Hepatocyte (in vitro differentiated cells): ENCODE measurements around the gene CPNE4. TPM values are rescaled to one million over a fixed set of nuclear protein-coding genes. Genes with fewer than 3 reads are reported as not detected.
A peak's percentile ranks its signal among the peaks of the same experiment; 100 is the strongest.

Source experiments
- DNase-seq: peaks from one replicate; pipeline ENCODE4 v3.0.0-alpha.2; 2016; ENCODE audit warnings: low spot score
- H2AFZ ChIP-seq: fragments of 200-600 bp; sonication (generic); 2 replicates; pipeline ENCODE4 v1.6.0; 2016; ENCODE audit warnings: antibody characterized with exemption, mild to moderate bottlenecking
- H3K27ac ChIP-seq: fragments of 200-600 bp; sonication (generic); 2 replicates; pipeline ENCODE4 v1.5.1; 2016; ENCODE audit warnings: mild to moderate bottlenecking
- H3K27me3 ChIP-seq: fragments of 200-600 bp; sonication (generic); 2 replicates; pipeline ENCODE4 v1.6.1; 2016
- H3K36me3 ChIP-seq: fragments of 200-600 bp; sonication (generic); replicated peaks from 2 replicates; pipeline ENCODE4 v1.5.1; 2016; ENCODE audit warnings: low read depth; ENCODE audit not compliant: insufficient read depth
- H3K4me1 ChIP-seq: fragments of 200-600 bp; sonication (generic); 2 replicates; pipeline ENCODE4 v1.5.1; 2016; ENCODE audit warnings: mild to moderate bottlenecking, moderate library complexity; ENCODE audit not compliant: insufficient read depth
- H3K4me2 ChIP-seq: fragments of 200-600 bp; sonication (generic); 2 replicates; pipeline ENCODE4 v1.6.0; 2016
- H3K4me3 ChIP-seq: fragments of 200-600 bp; sonication (generic); 2 replicates; pipeline ENCODE4 v1.5.1; 2016; ENCODE audit warnings: mild to moderate bottlenecking
- H3K79me2 ChIP-seq: fragments of 200-600 bp; sonication (generic); 2 replicates; pipeline ENCODE4 v1.6.0; 2017; ENCODE audit warnings: mild to moderate bottlenecking
- H3K9me2 ChIP-seq: fragments of 200-600 bp; sonication (generic); replicated peaks from 2 replicates; pipeline ENCODE4 v1.6.0; 2017; ENCODE audit warnings: mild to moderate bottlenecking; ENCODE audit not compliant: insufficient read depth
- H3K9me3 ChIP-seq: fragments of 200-600 bp; sonication (generic); 2 replicates; pipeline ENCODE4 v1.5.1; 2016; ENCODE audit warnings: low read depth, mild to moderate bottlenecking
- H4K20me1 ChIP-seq: fragments of 200-600 bp; sonication (generic); 2 replicates; pipeline ENCODE4 v1.6.0; 2016; ENCODE audit warnings: mild to moderate bottlenecking; ENCODE audit not compliant: insufficient read depth, poor library complexity, severe bottlenecking
- CTCF ChIP-seq: fragments of 200-600 bp; sonication (generic); IDR thresholded peaks from 2 replicates; pipeline ENCODE4 v1.5.1; 2016; ENCODE audit warnings: antibody characterized with exemption, mild to moderate bottlenecking; ENCODE audit not compliant: poor library complexity
- EZH2 ChIP-seq: fragments of 200-600 bp; sonication (generic); IDR thresholded peaks from 2 replicates; pipeline ENCODE4 v1.6.1; 2016; ENCODE audit warnings: antibody characterized with exemption, mild to moderate bottlenecking, borderline replicate concordance
- EZH2phosphoT487 ChIP-seq: fragments of 200-600 bp; sonication (generic); IDR thresholded peaks from one replicate; pipeline ENCODE4 v1.6.1; 2018; ENCODE audit warnings: antibody characterized with exemption, mild to moderate bottlenecking, low read depth, moderate library complexity; ENCODE audit not compliant: unreplicated experiment, severe bottlenecking
- WGBS: methylation state at CpG from one replicate; pipeline ENCODE4 v1.1.6; 2016; ENCODE audit warnings: low lambda C conversion rate; ENCODE audit errors: missing lambda C conversion rate; 5-methylcytosine and 5-hydroxymethylcytosine counted together
- polyA plus RNA-seq: library from polyadenylated mRNA; unstranded; fragments of >200 nt; fragmentation: Nextera tagmentation; extraction: Ambion mirVana; gene quantifications from 2 replicates; pipeline ENCODE4 v1.2.1, GENCODE V29; 2016
- total RNA-seq: library from RNA; depleted of rRNA; stranded (reverse); fragments of >200 nt; gene quantifications from 2 replicates; pipeline ENCODE4 v1.2.3, GENCODE V29; 2014

Gene CPNE4
- total and polyA plus RNA-seq, 2 experiments from 2014 or later = 0.37 to 0.52 TPM

- H3K27ac ChIP-seq = no peak overlapping the region
- H3K9me3 ChIP-seq = no peaks in the 10 kb centered on the region
- no peaks in the 10 kb centered on the region for H3K79me2 ChIP-seq
- no peaks in the 10 kb centered on the region for H4K20me1 ChIP-seq
- TF ChIP-seq EZH2phosphoT487 = no peak
- no peak for TF ChIP-seq CTCF
- TF ChIP-seq EZH2 = no peak
- no peak overlapping the region for H2AFZ ChIP-seq
- DNase-seq = peak; percentile 7
- no peaks in the 10 kb centered on the region for H3K36me3 ChIP-seq
- H3K9me2 ChIP-seq = no peaks in the 10 kb centered on the region
- no peak overlapping the region for H3K4me2 ChIP-seq
- no peak overlapping the region for H3K4me3 ChIP-seq
- no peaks in the 10 kb centered on the region for H3K27me3 ChIP-seq
- no peaks in the 10 kb centered on the region for H3K4me1 ChIP-seq
- 54% methylated on average over 1 of the region's 1 CpG for WGBS
Measured at GRCh38 chr3:132079147-132079546, 44.3 kb upstream of the CPNE4 start.

- Histone ChIP-seq H4K20me1 (no peaks in the 10 kb centered on the region), H3K9me2 (no peaks in the 10 kb centered on the region), H3K27me3 (no peaks in the 10 kb centered on the region), H3K4me3 (no peak overlapping the region), H3K36me3 (no peaks in the 10 kb centered on the region), H3K79me2 (no peaks in the 10 kb centered on the region), H3K9me3 (no peaks in the 10 kb centered on the region), H3K27ac (no peak overlapping the region), H2AFZ (no peak overlapping the region), H3K4me2 (no peak overlapping the region), H3K4me1 (no peaks in the 10 kb centered on the region)
- no peak for DNase-seq
- TF ChIP-seq EZH2phosphoT487 (no peak), CTCF (no peak), EZH2 (no peak)
Measured at GRCh38 chr3:132073771-132074170, 39.0 kb upstream of the CPNE4 start.

- H3K27me3 ChIP-seq = no peaks in the 10 kb centered on the region
- DNase-seq = no peak
- TF ChIP-seq CTCF (no peak), EZH2 (no peak), EZH2phosphoT487 (no peak)
- H3K79me2 ChIP-seq = no peaks in the 10 kb centered on the region
- H3K4me1 ChIP-seq = no peaks in the 10 kb centered on the region
- H3K4me2 ChIP-seq = no peak overlapping the region
- H3K4me3 ChIP-seq = no peak overlapping the region
- no peak overlapping the region for H2AFZ ChIP-seq
- H3K9me2 ChIP-seq = no peaks in the 10 kb centered on the region
- H4K20me1 ChIP-seq = no peaks in the 10 kb centered on the region
- H3K9me3 ChIP-seq = no peaks in the 10 kb centered on the region
- H3K36me3 ChIP-seq = no peaks in the 10 kb centered on the region
- H3K27ac ChIP-seq = no peak overlapping the region
Measured at GRCh38 chr3:132071043-132071442, 36.2 kb upstream of the CPNE4 start.

GRCh38 chr3:132064114-132064513, 29.3 kb upstream of the CPNE4 start:
- Histone ChIP-seq H3K36me3 (no peaks in the 10 kb centered on the region), H3K4me1 (no peaks in the 10 kb centered on the region), H3K27me3 (no peaks in the 10 kb centered on the region), H3K4me3 (no peak overlapping the region), H4K20me1 (no peaks in the 10 kb centered on the region), H3K27ac (no peak overlapping the region), H3K79me2 (no peaks in the 10 kb centered on the region), H3K9me3 (no peaks in the 10 kb centered on the region), H2AFZ (no peak overlapping the region), H3K4me2 (no peak overlapping the region), H3K9me2 (no peaks in the 10 kb centered on the region)
- DNase-seq = no peak
- no peak for TF ChIP-seq EZH2
- TF ChIP-seq EZH2phosphoT487 = no peak
- TF ChIP-seq CTCF = no peak
- WGBS = 32% methylated on average over 4 of the region's 4 CpGs
